ENCODE measurements around the gene MPPED2.

- TF ChIP-seq EP300 (IDR thresholded peaks at IDR 0.05): no peak
- TF ChIP-seq CTCF (IDR thresholded peaks at IDR 0.05): no peak
Observed at GRCh38 chr11:30360741-30361140, 225.4 kb downstream of the MPPED2 start.

Data from stomach (tissue), 4 donors.